Measurements from ENCODE around the gene NR2E1. TPM values are rescaled to one million over a fixed set of nuclear protein-coding genes. Genes with fewer than 3 reads are reported as not detected.

The NR2E1 gene
- total and polyA plus RNA-seq, 10 of the 15 experiments (the other 5 are each of a cell fraction or from before 2014, with no cell fraction given): not detected

GRCh38 chr6:108198761-108199498 is 33.1 kb downstream of the NR2E1 start:
- DNase-seq (ENCODE audit: low read depth, low spot score) (no peak), FAIRE-seq (no peak), ATAC-seq (no peak)
- ChIA-PET POLR2A (no interaction called here), SMC1A (ENCODE audit: uncharacterized antibody, unreplicated experiment) (interaction anchor here (1.1 to 2.1 kb wide), 2 partner anchors 11 to 28 kb away, joined by 3 to 5 read pairs; no protein-coding TSS in a partner anchor), CTCF (no interaction called here), RAD21 (ENCODE audit: unreplicated experiment) (no interaction called here)
- H3K79me2 ChIP-seq (ENCODE audit: control insufficient read depth, insufficient read depth, low read length): no peaks in the 10 kb centered on the region
- no peaks in the 10 kb centered on the region for H3K9me3 ChIP-seq (replicated peaks; ENCODE audit: control insufficient read depth, insufficient read depth, low read length)
- H3K4me2 ChIP-seq (ENCODE audit: control insufficient read depth, insufficient read depth): no peak overlapping the region
- no TSS peak for BruUV-seq (replicated peaks)
- H3K27ac ChIP-seq (ENCODE audit: control insufficient read depth, insufficient read depth): no peak overlapping the region
- TF ChIP-seq ATF7 (IDR thresholded peaks at IDR 0.05; ENCODE audit: low read depth) (no peak), CHD2 (IDR thresholded peaks at IDR 0.05; ENCODE audit: borderline replicate concordance, low read depth, low read length) (no peak), ETV6 (conservative IDR thresholded peaks at IDR 0.05 in 1 of 2, IDR thresholded peaks at IDR 0.05 in 1 of 2; ENCODE audit: borderline replicate concordance in 1 of 2, low read depth in 1 of 2) (no peak), PKNOX1 (IDR thresholded peaks at IDR 0.05) (no peak), SIN3A (IDR thresholded peaks at IDR 0.05; ENCODE audit: low read depth, low read length) (no peak), RAD51 (IDR thresholded peaks at IDR 0.05) (no peak), FOXM1 (IDR thresholded peaks at IDR 0.05; ENCODE audit: low read depth, low read length) (no peak), ZBTB40 (IDR thresholded peaks at IDR 0.05; ENCODE audit: borderline replicate concordance) (no peak), CEBPZ (IDR thresholded peaks at IDR 0.05; ENCODE audit: low read depth, low read length) (no peak), STAT3 (IDR thresholded peaks at IDR 0.05; ENCODE audit: low read depth, low read length) (no peak), ZNF217 (IDR thresholded peaks at IDR 0.05) (no peak), RELA (IDR thresholded peaks at IDR 0.05; ENCODE audit: borderline replicate concordance, partially characterized antibody) (no peak), IKZF1 (conservative IDR thresholded peaks at IDR 0.05) (no peak)
- no peaks in the 10 kb centered on the region for H4K20me1 ChIP-seq (ENCODE audit: control insufficient read depth, insufficient read depth)
- in situ Hi-C loops (cut with MboI) (no loop called here), intact Hi-C loops (cut with micrococcal nuclease; ENCODE audit: unreplicated experiment) (no loop called here)
- H3K27me3 ChIP-seq (replicated peaks in 1 of 2; ENCODE audit: control insufficient read depth in 2 of 2, insufficient read depth in 2 of 2, low read length in 1 of 2): no peaks in the 10 kb centered on the region
- no peak overlapping the region for H3K9ac ChIP-seq (ENCODE audit: control insufficient read depth, insufficient read depth, low read length)
- H3K36me3 ChIP-seq (ENCODE audit: control insufficient read depth in 2 of 2, insufficient read depth in 2 of 2, low read length in 1 of 2): no peaks in the 10 kb centered on the region
- peaks cover 4% of the 10 kb centered on the region; the same call in 1 of the 2 replicates for H3K4me1 ChIP-seq (ENCODE audit: control insufficient read depth, insufficient read depth, low read length)
- WGBS (ENCODE audit: insufficient coverage, insufficient replicate concordance, low lambda C conversion rate, missing lambda C conversion rate): 70% methylated on average over 19 of the region's 19 CpGs
- H3K4me3 ChIP-seq: no peak overlapping the region
- H2AFZ ChIP-seq (ENCODE audit: control insufficient read depth, low read depth, low read length): no peak overlapping the region

Measured in GM12878 (cell line).